Dermis microvascular lymphatic vessel endothelial cell (primary cell): ENCODE results near the gene PLPP4. TPM values are rescaled to one million over a fixed set of nuclear protein-coding genes. Genes with fewer than 3 reads are reported as not detected.
"Not testable (repeated sequence)": the region's sequence is repeated elsewhere in the genome, so short reads cannot be mapped to it uniquely, and the experiment has no call there.

Experiments used
- DNase-seq, 2 donors: peaks; one replicate each; pipeline versions ENCODE4 v3.0.0 to v3.0.0-alpha.2; 2010; ENCODE audit warnings: low read depth in 2 of 2
- total RNA-seq: library from RNA; depleted of rRNA; stranded (reverse); fragments of >200 nt; gene quantifications from 2 replicates; pipeline ENCODE4 v1.2.1, GENCODE V29; 2014

PLPP4 gene
- total RNA-seq, 1 donor from 2014 or later: not detected

DNA sequence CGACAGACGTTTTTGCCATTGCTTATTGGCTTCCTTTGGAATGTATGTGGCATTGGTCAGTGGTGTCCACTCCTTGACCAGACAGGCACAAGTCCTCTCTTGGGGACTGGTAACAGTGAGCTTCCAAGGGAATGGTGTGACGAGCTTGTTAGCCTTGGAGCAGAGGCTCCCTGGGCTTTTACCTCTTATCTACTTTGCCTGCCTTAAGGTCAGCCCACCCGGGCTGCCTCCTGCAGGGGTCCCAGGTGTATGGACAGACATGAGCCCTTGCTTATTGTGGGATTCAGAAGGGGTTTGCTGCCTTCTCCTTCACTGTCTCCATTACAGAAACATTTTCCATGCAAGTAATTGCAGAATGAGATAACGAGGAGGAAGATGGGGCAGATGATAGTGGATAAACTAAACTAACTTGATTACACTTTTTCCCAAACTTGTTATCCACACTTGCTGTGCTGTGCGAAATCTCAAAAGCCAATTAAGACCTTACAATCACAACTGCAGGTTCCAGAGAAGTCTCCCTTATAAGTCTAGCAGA, 29.7 kb downstream of the PLPP4 start:
- no peak for DNase-seq

DNA sequence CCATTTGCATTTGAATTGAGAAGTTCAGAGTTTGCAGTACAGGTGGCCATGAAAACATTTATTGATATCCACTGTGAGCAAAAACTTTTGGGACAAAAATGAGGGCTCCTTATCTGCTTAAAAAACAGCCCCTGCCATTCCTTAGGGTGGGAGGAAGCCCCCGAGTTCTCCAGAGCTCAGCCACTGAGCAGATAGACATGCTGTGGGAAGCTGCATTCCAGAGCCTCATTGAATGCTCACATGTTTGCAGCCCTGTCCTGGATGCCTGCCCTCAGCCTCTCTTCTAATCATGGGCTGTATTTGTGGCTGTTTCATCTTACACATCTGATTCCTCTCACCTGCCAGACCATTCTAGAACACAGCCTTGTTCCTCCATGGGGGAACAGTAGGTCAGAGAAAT, 33.3 kb downstream of the PLPP4 start:
- no peak for DNase-seq

DNA sequence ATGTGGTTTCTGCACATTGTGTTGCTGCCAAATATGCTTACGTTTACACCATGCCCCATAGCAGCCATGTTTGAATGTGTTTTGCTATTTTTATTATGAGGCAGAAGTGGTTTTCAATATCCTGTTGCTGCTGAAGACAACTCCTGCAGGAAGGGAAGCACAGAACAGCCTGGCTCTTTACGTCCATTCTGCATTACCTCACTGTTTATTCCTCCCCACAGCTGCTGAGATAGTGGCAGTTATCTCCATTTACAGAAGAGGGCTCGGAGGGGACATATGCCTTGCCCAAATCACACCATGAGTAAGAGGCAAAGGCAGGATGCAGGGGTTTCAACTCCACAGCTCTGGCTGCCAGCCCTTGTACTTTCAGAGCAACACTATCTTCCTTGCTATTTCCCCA, 35.3 kb downstream of the PLPP4 start:
- no peak for DNase-seq

DNA sequence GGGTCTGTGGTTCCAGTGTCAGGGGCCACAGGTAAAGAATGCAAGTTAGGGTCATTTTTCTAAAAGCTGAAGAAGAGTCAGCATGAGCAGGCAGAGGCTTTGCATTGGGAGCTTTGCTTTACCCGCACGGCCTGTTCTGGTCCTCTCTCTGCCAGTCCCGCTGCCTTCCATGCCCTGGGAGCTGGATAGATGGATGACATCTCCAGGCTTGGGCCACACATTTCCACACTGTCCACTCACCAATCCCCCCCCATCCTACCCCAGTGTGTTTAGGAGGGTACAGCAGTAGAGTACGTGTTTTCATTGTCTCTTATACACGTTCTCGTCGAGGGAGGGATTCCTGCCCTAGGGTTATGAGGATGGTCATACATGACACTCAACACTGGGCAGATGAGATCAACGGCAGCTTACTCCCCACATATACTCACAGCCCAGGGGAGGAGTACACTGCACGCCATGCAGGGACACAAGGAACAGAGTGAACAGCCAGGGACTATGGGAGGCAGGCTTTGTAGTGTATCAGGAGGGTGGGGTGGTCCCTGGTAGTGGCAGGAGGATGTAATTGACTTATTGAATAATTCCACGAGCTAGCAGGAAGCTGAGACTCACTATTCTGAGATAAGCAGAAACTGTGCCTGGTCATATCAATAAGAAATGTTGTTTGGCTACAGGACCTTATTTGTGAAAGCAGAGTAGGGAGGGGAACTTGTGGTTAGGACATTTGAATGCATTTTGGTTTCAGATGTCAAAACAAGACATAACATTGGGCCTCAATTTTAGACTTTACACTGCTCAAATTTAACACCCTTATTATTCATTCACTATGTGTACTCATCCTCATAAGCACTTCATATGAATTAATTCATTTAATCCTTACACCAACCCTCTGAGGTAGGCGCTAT, 36.6 kb downstream of the PLPP4 start:
- no peak for DNase-seq

DNA sequence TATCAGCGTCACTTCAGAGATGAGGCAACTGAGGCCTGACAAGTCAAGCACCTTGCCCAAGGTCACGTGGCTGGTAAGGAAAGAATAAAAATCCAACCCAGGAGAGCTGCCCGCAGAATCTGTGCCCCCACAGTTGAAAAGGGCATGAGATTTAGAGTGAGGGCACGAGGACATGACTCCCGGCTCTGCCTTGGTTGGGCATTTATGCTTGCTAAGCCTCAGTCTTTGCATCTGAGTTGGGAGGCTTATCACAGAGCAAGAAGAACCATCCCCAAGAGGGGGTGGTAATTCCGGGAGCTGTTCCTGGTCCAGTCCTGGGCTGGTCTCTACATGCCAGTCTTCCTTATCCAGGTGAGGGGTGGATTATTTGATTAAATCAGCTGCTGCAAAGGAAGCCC, 37.3 kb downstream of the PLPP4 start:
- no peak for DNase-seq

DNA sequence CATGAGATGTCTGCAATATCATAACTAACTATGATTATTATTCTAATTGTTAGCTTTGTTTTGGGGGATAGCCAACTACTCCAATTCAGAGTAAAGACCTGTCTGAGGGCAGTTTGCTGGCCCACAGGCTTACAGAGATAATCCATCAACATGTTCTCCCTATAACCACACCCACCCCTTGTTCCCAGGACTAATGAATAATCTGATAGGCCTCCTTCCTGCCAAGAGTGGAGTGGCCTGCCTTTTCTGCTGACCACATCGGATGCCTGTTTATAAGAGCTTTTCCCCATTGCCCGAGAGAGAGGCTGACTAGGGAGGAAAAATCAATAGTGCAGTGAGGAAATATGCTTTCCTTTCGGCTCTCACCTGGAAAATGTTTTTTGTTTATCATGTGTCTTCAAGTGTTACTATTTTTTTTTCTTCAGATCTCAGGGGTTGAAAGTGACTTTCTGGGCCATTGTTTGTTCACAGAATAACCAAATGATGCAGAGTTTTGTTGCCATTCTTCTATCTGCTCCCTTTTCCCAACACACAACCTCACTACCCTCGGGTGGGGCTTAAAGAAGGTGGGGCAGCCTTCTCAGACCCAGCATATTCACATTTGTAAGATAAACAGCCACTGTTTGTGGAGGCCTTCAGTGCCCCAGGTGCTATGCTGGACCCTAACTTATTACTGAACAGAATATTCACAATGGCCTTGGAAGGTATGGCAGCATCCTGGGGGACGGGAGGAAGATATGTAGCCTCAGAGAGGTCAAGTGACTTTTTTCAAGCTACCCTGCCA, 38.4 kb downstream of the PLPP4 start:
- DNase-seq: no peak

DNA sequence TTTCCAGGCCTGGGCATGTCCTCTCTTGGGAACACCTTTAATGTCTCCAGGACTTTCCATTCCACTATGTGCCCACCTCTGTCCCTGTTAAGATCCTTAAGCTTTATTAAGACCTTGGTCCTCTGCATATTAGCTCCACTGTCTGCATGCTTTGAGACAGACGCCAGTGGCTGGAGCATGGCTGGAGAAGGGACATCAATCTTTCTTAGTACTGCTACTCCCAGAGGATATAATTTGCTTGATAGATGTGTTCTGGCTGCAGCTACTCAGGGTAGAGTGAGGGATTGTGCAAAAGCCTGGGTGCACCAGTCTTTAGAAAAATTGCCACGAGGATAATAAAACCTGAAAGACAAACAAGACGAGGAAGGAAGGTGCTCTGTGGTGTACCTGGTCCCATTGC, 42.9 kb downstream of the PLPP4 start:
- DNase-seq: no peak

DNA sequence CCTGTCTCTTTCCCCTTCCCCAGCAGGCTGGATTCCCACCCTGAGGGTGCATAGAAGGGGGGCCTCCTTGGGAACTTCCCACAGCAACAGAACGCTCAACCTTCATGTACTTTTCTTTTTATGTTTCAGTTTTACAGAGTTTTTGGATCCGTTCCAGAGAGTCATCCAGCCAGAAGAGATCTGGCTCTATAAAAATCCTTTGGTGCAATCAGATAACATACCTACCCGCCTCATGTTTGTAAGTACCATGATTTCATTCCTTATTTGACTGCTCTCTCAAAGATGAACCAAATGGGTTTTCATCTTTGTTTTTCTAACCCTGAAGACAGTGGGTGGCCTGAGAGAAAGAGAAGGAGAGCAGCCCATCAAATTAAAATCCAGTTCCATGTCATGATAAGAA, 46.7 kb downstream of the PLPP4 start:
- no peak for DNase-seq

DNA sequence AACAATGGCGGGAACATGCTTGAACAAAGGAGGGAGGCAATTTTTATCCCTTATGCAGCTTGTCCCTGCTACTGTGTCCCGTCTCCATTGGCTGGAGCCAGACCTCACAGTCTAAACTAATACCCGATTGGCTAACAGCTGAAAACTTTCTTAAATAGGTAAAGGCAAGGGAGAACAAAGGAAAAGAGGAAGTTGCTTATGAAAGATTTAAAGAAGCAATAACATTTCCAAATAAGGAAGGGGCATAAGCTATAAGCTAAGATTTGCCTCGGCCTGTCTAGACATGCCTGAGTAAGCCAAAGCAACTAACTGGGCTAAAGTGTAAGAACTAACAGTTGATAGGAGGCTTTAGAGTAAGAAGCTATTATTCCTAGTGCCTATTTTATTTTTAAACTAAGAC, 47.2 kb downstream of the PLPP4 start:
- not testable (repeated sequence) for DNase-seq

DNA sequence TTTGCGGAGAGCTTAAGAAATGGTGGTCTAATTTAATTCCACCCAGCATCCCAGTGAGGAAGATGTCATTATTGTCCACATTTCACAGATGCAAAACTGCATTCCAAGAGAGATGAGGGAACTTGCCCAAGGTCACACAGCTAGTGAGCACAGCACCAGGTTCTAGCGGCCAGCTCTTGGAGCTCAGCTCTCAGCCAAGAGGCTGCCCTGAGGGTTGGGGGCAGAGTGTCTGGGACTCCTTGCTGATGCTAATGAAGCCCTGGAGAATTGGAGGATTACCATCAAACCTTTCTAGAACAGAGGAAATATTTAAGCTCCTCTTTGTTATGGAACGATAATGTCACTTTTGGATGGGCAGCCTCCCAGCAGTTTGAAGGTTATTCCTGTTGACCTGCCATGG, 48.0 kb downstream of the PLPP4 start:
- DNase-seq: no peak

DNA sequence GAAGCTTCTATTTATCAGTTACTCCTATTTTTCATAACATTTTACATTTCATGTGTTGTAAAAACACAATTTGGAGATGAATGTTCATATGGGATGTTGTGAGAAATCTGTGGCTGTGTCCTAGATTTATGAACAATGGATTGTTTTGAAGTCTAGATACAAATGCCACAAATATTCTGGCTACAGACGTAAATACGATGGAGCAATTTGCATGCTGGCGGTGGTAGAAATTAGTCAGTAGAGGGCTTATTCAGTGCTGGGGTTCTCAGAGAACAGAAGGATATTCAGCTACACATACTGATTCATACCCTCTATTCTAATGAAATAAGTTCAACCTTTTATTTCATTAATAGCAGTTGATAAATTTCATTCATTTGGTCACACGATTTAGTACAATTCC, 48.8 kb downstream of the PLPP4 start:
- no peak for DNase-seq

DNA sequence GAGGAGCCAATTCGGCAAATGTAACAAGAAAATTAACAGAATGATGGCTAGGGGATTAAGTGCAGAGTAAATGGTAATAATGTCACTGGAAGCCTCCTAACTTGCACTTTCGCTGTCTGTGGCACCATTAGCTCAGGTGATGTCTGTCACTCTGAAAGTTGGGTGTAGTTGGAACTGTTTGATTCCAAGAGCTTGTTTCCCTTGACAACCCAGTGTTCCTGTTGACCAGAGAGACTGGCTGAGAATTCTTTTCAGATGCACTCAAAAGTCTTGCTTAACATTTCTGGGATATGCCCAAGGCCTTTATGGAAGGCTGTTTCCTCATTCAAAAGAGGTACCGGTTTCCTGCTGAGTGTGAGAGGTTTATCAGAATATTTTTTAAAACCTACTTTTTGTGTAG, 49.6 kb downstream of the PLPP4 start:
- no peak for DNase-seq

DNA sequence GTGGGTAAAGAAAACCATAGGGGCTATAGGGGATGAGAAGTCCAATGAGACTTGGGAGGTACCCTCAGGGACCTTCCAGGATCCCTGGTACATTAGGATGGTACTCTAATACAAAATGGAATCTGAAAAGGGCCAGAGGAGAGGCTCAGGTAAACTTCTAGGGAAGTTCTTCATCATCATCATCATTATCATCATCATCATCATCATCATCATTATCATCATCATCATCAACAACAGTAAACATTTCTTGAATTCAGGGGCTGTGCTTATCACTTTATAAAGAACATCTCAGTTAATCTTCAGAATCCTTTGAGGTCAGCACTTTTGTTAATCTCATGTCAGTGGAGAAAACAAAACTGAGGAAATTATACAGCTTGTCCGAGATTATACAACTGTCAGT, 50.1 kb downstream of the PLPP4 start:
- DNase-seq: no peak

DNA sequence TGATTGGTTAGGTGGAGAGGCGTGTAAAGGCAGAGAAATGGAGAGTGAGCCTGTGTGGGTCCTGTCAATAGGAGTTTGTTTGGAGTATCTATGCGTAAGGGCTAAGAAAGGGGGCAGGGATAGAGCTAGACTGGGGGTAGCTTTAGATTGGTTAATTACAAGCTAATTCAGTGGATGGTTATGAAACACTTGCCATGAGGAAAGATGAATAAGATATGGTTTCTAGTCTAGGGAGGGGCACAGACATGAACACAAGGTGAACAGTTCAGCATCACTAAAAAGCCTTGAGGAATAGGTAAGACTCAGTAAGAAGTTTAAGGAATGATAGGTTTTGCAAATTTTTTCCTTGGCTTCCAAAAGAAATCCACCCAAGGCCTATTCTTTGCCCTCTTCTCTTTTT, 50.6 kb downstream of the PLPP4 start:
- DNase-seq: no peak

DNA sequence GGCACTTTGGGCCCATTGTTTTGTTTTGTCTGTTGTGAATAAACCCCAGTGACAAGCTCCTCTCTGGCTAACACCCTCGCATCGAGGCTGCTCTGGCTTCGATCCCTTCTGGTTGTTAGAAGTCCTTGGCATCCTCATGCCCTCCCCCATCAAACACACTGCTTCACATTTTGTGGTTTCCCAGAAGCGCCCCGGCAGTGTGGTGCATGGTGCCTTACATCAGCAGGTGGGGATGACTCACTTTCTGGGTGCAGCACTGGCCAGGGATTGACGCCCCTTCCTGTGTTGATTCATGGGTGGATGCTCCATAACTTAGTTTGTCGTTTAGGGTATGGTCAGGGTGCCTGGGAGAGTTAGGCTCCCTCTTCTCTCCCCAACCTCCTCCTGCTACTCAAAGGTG, 51.4 kb downstream of the PLPP4 start:
- no peak for DNase-seq

DNA sequence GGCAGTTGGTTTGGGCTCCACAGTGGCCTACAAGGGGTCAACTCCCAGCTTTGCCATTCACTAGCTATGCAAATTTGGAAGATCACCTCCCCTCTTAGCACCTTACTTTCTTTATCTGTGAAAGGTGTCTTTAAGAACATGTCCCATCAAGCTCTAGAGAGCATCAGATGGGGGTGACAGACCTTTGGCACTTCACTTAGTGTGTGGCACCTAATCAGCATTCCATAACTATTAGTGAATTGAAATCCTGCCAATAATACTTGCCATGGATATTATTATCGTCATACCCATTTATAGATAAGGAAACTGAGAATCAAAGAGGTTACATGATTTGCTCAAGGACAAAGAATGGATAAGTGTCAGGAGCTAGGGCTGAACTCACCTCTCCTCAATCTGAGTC, 51.9 kb downstream of the PLPP4 start:
- DNase-seq: no peak

DNA sequence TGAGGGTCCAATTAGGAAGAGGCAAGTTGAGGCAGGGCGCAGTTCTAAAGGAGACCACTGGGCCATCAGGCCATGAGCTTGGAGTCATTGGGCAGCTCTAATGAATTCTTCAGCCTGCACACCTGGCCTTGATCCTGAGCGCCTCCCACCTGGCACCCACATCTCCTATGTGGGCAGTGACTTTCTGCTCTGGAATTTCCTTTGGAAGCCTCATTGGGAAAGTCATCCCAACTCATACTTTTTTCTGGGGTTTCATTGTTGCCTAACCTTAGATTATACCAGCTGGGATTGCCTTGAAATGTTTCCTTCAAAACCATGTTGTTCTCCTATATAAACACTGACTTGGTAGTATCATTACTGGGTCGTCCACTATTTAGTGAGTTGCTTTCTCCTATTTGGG, 54.1 kb downstream of the PLPP4 start:
- DNase-seq: no peak

DNA sequence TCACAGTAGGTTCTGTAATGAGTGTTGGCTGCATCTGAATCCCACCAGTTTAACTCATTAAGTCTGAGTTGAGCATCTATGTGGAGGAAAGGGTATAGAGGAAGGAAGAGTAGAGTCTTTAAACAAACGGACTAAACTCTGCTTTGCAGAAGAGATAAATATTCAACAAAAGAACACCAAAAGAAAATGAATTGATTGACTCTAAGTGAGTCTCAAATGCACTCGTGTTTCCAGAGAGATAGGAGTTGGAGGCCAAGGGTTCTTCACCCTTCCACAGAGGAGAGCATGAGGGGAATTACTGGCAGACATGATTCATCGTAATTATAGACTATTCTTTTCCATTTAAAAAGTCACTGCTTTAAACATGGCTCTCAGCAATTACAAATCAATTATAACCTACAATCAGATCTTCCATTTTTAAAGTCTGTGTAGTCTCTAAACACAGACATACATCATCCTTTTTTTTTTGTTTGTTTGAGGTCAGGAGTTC, 56.3 kb downstream of the PLPP4 start:
- DNase-seq: no peak

DNA sequence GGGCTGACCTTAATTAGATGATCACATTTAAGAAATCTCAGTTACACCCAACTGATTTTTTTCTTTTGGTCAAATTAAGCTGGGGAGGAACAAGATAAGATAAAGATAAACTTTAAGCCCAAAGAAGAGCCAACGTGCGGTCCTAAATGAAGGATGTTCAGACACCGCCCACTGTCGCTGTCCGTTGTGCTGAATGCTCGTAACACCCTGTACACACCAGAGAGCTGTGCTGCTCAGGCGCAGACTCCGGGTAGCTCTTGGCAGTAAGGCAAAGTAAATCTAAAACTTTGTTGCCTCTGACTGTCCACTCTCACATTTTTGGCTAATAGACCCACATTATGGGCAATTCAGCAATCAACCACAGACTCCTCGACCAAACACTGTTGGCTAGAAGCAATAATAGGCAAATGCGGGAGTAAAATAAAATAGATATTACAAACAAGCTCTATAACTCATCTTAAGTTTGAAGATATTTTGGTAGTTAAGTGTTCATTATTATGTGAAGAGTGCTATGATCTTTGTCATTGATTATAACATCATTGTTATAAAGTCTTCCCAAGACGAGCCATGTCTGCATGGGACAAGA, 57.1 kb downstream of the PLPP4 start:
- DNase-seq: peak in 1 of 2 donors; percentile 10

DNA sequence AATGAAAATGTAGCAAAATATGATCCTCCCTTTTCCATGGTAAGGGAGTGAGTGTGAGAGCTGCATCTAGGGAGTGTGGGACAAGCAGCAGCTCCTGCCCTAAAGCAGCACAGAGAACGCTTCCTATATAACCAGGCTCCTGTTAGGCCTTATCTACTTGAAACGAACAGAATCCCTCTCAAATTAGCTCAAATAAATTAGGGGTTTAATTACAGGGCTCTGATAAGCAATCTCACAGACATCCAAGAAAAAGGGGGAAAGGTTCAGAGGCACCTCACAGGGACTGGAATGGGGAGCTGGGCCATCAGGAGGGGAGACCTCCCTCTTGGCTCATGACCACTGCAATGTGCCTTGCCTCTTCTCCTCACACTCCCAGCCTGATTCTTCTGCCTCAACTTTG, 57.9 kb downstream of the PLPP4 start:
- no peak for DNase-seq

DNA sequence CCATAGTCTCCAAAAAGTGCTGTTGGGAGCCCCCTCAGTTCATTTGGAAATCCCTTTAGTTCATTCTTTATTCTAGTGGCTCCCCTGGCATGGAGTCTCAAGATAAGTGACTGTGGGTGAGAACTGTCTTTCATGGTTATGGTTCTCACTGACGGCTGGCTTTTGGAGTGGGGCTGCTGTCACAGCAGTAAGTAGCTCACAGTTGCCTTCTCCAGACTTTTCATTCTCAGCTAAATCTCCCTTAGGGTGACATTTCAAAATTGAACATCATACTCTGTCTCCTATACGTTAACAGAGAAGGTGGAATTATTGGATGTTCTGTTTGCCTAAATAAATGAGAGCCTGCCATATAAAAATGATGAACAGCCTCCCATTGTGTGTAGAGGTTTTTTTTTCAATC, 58.7 kb downstream of the PLPP4 start:
- DNase-seq: no peak

DNA sequence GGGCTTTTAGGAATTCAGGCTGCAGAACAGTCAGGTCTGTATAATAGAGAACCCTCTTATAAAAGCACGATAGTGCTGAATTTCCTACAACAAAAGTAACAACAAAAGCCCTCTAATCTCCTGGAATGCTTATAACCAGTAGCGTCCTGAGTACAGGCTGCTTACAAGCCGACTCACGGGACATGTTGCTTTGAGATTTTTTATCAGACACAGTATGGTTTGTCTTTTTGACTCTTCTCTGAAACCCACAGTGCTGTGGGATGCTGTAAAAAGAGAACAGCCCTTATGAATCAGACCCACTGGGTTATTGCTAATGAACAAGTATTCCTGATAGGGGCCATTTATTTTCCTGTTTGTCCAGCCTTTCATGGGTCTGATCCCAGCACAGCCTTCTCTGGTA, 59.4 kb downstream of the PLPP4 start:
- no peak for DNase-seq
